IPS DF 6.9 (cell line): ENCODE results near the gene RPLP1.

ENCODE experiments used
- DNase-seq: peaks from one replicate; pipeline ENCODE4 v3.0.0-alpha.2; 2013; ENCODE audit warnings: low read depth, low spot score
- H3K27ac ChIP-seq: one replicate; pipeline ENCODE4 v1.5.1; 2013; ENCODE audit warnings: low read length, control low read depth
- H3K27me3 ChIP-seq: 2 replicates; pipeline ENCODE4 v1.6.1; 2013; ENCODE audit warnings: mild to moderate bottlenecking, low read length; ENCODE audit not compliant: control insufficient read depth, insufficient read depth
- H3K36me3 ChIP-seq: 2 replicates; pipeline ENCODE4 v1.6.1; 2013; ENCODE audit warnings: low read length; ENCODE audit not compliant: control insufficient read depth, insufficient read depth
- H3K4me1 ChIP-seq: 2 replicates; pipeline ENCODE4 v1.6.1; 2013; ENCODE audit warnings: low read length; ENCODE audit not compliant: control insufficient read depth, insufficient read depth
- H3K4me3 ChIP-seq: 2 replicates; pipeline ENCODE4 v1.5.1; 2013; ENCODE audit warnings: mild to moderate bottlenecking, low read length
- H3K9me3 ChIP-seq: 2 replicates; pipeline ENCODE4 v1.6.1; 2013; ENCODE audit warnings: low read length, inconsistent platforms; ENCODE audit not compliant: control insufficient read depth, insufficient read depth
- WGBS: extraction: QIAGEN DNeasy Blood & Tissue Kit; methylation state at CpG from one replicate; pipeline ENCODE4 v1.1.7; 2013; ENCODE audit warnings: mixed read lengths, missing lambda C conversion rate; ENCODE audit not compliant: insufficient read length, insufficient coverage; 5-methylcytosine and 5-hydroxymethylcytosine counted together

The RPLP1 gene

GRCh38 chr15:69414701-69415167 lies 37.9 kb upstream of the RPLP1 start:
- no peaks in the 10 kb centered on the region for H3K27me3 ChIP-seq
- WGBS: no CpG with 5 or more reads among the region's 29 CpGs
- H3K36me3 ChIP-seq: peaks cover 3% of the 10 kb centered on the region; the same call in 1 of the 2 replicates
- H3K27ac ChIP-seq: no peak overlapping the region
- peak overlapping the region; percentile 50 for H3K4me3 ChIP-seq
- H3K4me1 ChIP-seq: no peaks in the 10 kb centered on the region
- H3K9me3 ChIP-seq: no peaks in the 10 kb centered on the region
- DNase-seq: no peak

GRCh38 chr15:69415381-69415780 lies 37.2 kb upstream of the RPLP1 start:
- H3K27me3 ChIP-seq: no peaks in the 10 kb centered on the region
- no peak overlapping the region for H3K27ac ChIP-seq
- no peak for DNase-seq
- WGBS: no CpG with 5 or more reads among the region's 3 CpGs
- peaks cover 3% of the 10 kb centered on the region; the same call in 1 of the 2 replicates for H3K36me3 ChIP-seq
- H3K4me3 ChIP-seq: peak overlapping the region; percentile 26; the same call in 1 of the 2 replicates
- no peaks in the 10 kb centered on the region for H3K4me1 ChIP-seq
- no peaks in the 10 kb centered on the region for H3K9me3 ChIP-seq

- Histone ChIP-seq H3K27ac (no peak overlapping the region), H3K36me3 (peaks cover 5% of the 10 kb centered on the region; the same call in 1 of the 2 replicates), H3K4me3 (no peak overlapping the region)
Measured at GRCh38 chr15:69417581-69417980, 35.0 kb upstream of the RPLP1 start.

GRCh38 chr15:69421498-69421897 lies 31.1 kb upstream of the RPLP1 start:
- Histone ChIP-seq H3K36me3 (peaks cover 14% of the 10 kb centered on the region; the same call in 1 of the 2 replicates), H3K4me1 (no peaks in the 10 kb centered on the region), H3K4me3 (no peak overlapping the region)

More at GRCh38 chr15:69417581-69417980, 35.0 kb upstream of the RPLP1 start:
- H3K4me1 ChIP-seq: no peaks in the 10 kb centered on the region
- no peak for DNase-seq
- H3K27me3 ChIP-seq: no peaks in the 10 kb centered on the region
- H3K9me3 ChIP-seq: no peaks in the 10 kb centered on the region

GRCh38 chr15:69422336-69422895 lies 30.2 kb upstream of the RPLP1 start:
- no peak for DNase-seq
- no CpG with 5 or more reads among the region's 4 CpGs for WGBS
- Histone ChIP-seq H3K36me3 (peaks cover 15% of the 10 kb centered on the region; the same call in 1 of the 2 replicates), H3K27me3 (no peaks in the 10 kb centered on the region), H3K4me1 (no peaks in the 10 kb centered on the region), H3K4me3 (no peak overlapping the region), H3K9me3 (no peaks in the 10 kb centered on the region), H3K27ac (no peak overlapping the region)

More at GRCh38 chr15:69421498-69421897, 31.1 kb upstream of the RPLP1 start:
- no peaks in the 10 kb centered on the region for H3K27me3 ChIP-seq
- no peak for DNase-seq
- no peak overlapping the region for H3K27ac ChIP-seq
- no peaks in the 10 kb centered on the region for H3K9me3 ChIP-seq

GRCh38 chr15:69424001-69424400 lies 28.6 kb upstream of the RPLP1 start:
- WGBS: no CpG with 5 or more reads among the region's 2 CpGs
- H3K9me3 ChIP-seq: no peaks in the 10 kb centered on the region
- DNase-seq: no peak
- H3K4me1 ChIP-seq: no peaks in the 10 kb centered on the region
- peaks cover 15% of the 10 kb centered on the region; the same call in 1 of the 2 replicates for H3K36me3 ChIP-seq
- no peak overlapping the region for H3K4me3 ChIP-seq
- no peaks in the 10 kb centered on the region for H3K27me3 ChIP-seq
- no peak overlapping the region for H3K27ac ChIP-seq

GRCh38 chr15:69424748-69425413 lies 27.7 kb upstream of the RPLP1 start:
- Histone ChIP-seq H3K4me1 (no peaks in the 10 kb centered on the region), H3K27ac (no peak overlapping the region), H3K4me3 (no peak overlapping the region), H3K36me3 (peaks cover 14% of the 10 kb centered on the region; the same call in 1 of the 2 replicates), H3K27me3 (no peaks in the 10 kb centered on the region), H3K9me3 (no peaks in the 10 kb centered on the region)
- DNase-seq: no peak
- WGBS: no CpG with 5 or more reads among the region's 1 CpG

GRCh38 chr15:69433831-69434230 lies 18.8 kb upstream of the RPLP1 start:
- WGBS: no CpG with 5 or more reads among the region's 1 CpG
- Histone ChIP-seq H3K36me3 (peaks cover 28% of the 10 kb centered on the region; the same call in 1 of the 2 replicates), H3K27ac (no peak overlapping the region), H3K27me3 (no peaks in the 10 kb centered on the region), H3K4me3 (no peak overlapping the region), H3K4me1 (no peaks in the 10 kb centered on the region), H3K9me3 (no peaks in the 10 kb centered on the region)
- no peak for DNase-seq

- no peak for DNase-seq
- WGBS: no CpG with 5 or more reads among the region's 5 CpGs
- H3K4me1 ChIP-seq: no peaks in the 10 kb centered on the region
Measured at GRCh38 chr15:69434238-69434637, 18.4 kb upstream of the RPLP1 start.

GRCh38 chr15:69434679-69435078 lies 17.9 kb upstream of the RPLP1 start:
- WGBS: no CpG with 5 or more reads among the region's 18 CpGs
- H3K4me1 ChIP-seq: no peaks in the 10 kb centered on the region
- H3K4me3 ChIP-seq: no peak overlapping the region
- H3K36me3 ChIP-seq: peaks cover 28% of the 10 kb centered on the region; the same call in 1 of the 2 replicates
- no peak overlapping the region for H3K27ac ChIP-seq
- H3K27me3 ChIP-seq: no peaks in the 10 kb centered on the region
- DNase-seq: no peak
- H3K9me3 ChIP-seq: no peaks in the 10 kb centered on the region

More at GRCh38 chr15:69434238-69434637, 18.4 kb upstream of the RPLP1 start:
- Histone ChIP-seq H3K4me3 (no peak overlapping the region), H3K27me3 (no peaks in the 10 kb centered on the region), H3K9me3 (no peaks in the 10 kb centered on the region), H3K36me3 (peaks cover 29% of the 10 kb centered on the region; the same call in 1 of the 2 replicates), H3K27ac (no peak overlapping the region)
